ENCODE data around the gene HOXC13. TPM values are rescaled to one million over a fixed set of nuclear protein-coding genes. Genes with fewer than 3 reads are reported as not detected.

Gene HOXC13
- total RNA-seq, 1 donor from 2014 or later, result not detected

GRCh38 chr12:53984901-53985691 is 46.5 kb downstream of the HOXC13 start, which contains the start of gene HOXC10:
HOXC10 (plus strand) TSS chr12:53985146; CDS start chr12:53985260, 114 bp downstream.
- H3K36me3 ChIP-seq (ENCODE audit: control insufficient read depth, insufficient read depth, low read length), result no peaks in the 10 kb centered on the region
- DNase-seq (ENCODE audit: low read depth) (peak; percentile 7), FAIRE-seq (no peak)
- no peak within 1 kb of the TSS for H3K4me3 ChIP-seq (ENCODE audit: low read depth, low read length)
- peak; percentile 25 for TF ChIP-seq CTCF (IDR thresholded peaks at IDR 0.05; ENCODE audit: insufficient read depth, low read length, severe bottlenecking)
- H3K27me3 ChIP-seq (ENCODE audit: control insufficient read depth, insufficient read depth, low read length), result peaks cover 84% of the 10 kb centered on the region

- Histone ChIP-seq H3K4me3 (ENCODE audit: low read depth, low read length) (no peak overlapping the region), H3K27me3 (ENCODE audit: control insufficient read depth, insufficient read depth, low read length) (peaks cover 86% of the 10 kb centered on the region), H3K36me3 (ENCODE audit: control insufficient read depth, insufficient read depth, low read length) (no peaks in the 10 kb centered on the region)
- no peak for TF ChIP-seq CTCF (IDR thresholded peaks at IDR 0.05; ENCODE audit: insufficient read depth, low read length, severe bottlenecking)
- DNase-seq (ENCODE audit: low read depth), result no peak
- FAIRE-seq, result no peak
These were observed 47.0 kb downstream of the HOXC13 start for GRCh38 chr12:53985692-53985993.

GRCh38 chr12:53985994-53986685 is 47.5 kb downstream of the HOXC13 start:
- no peaks in the 10 kb centered on the region for H3K36me3 ChIP-seq (ENCODE audit: control insufficient read depth, insufficient read depth, low read length)
- DNase-seq (ENCODE audit: low read depth) (no peak), FAIRE-seq (no peak)
- no peak overlapping the region for H3K4me3 ChIP-seq (ENCODE audit: low read depth, low read length)
- TF ChIP-seq CTCF (IDR thresholded peaks at IDR 0.05; ENCODE audit: insufficient read depth, low read length, severe bottlenecking), result no peak
- H3K27me3 ChIP-seq (ENCODE audit: control insufficient read depth, insufficient read depth, low read length), result peaks cover 87% of the 10 kb centered on the region

GRCh38 chr12:53986686-53987483 is 48.3 kb downstream of the HOXC13 start:
- Histone ChIP-seq H3K4me3 (ENCODE audit: low read depth, low read length) (no peak overlapping the region), H3K36me3 (ENCODE audit: control insufficient read depth, insufficient read depth, low read length) (no peaks in the 10 kb centered on the region), H3K27me3 (ENCODE audit: control insufficient read depth, insufficient read depth, low read length) (peaks cover 88% of the 10 kb centered on the region)
- TF ChIP-seq CTCF (IDR thresholded peaks at IDR 0.05; ENCODE audit: insufficient read depth, low read length, severe bottlenecking), result no peak
- DNase-seq (ENCODE audit: low read depth) (no peak), FAIRE-seq (no peak)

- Histone ChIP-seq H3K36me3 (ENCODE audit: control insufficient read depth, insufficient read depth, low read length) (no peaks in the 10 kb centered on the region), H3K27me3 (ENCODE audit: control insufficient read depth, insufficient read depth, low read length) (peaks cover 86% of the 10 kb centered on the region), H3K4me3 (ENCODE audit: low read depth, low read length) (no peak overlapping the region)
- DNase-seq (ENCODE audit: low read depth), result no peak
- no peak for TF ChIP-seq CTCF (IDR thresholded peaks at IDR 0.05; ENCODE audit: insufficient read depth, low read length, severe bottlenecking)
- peak; percentile 13 for FAIRE-seq
These were observed 49.2 kb downstream of the HOXC13 start for GRCh38 chr12:53987787-53988230.

All from bronchial epithelial cell (primary cell).